Measurements from ENCODE around the gene SLC38A6. TPM values are rescaled to one million over a fixed set of nuclear protein-coding genes. Genes with fewer than 3 reads are reported as not detected.

The SLC38A6 gene
- polyA plus RNA-seq, 1 experiment = 11.7 TPM

DNA sequence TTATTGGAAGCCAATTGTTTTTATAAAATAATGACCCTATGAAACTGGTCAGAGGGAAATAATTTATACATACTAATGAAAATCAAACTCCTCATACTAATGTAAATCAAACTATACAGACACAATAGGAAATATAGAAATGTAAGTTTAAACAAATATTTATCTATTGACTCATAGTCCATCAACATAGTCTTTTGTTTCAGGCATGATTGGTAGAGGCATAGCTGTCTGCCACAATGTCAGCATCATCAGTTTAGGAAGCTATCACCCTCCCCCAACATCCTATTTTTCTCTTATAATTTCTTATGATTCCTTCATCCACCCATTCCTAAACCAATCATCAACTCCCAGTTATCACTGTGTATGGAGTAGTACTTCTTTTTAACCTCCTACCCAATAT is 117.7 kb downstream of the SLC38A6 start:
- Histone ChIP-seq H3K27me3 (ENCODE audit: control insufficient read depth, insufficient read depth, low read length) (no peaks in the 10 kb centered on the region), H3K36me3 (ENCODE audit: control insufficient read depth, insufficient read depth, low read length) (no peaks in the 10 kb centered on the region), H3K4me3 (ENCODE audit: low read depth, low read length) (no peak overlapping the region)
- TF ChIP-seq, protein P1, sequence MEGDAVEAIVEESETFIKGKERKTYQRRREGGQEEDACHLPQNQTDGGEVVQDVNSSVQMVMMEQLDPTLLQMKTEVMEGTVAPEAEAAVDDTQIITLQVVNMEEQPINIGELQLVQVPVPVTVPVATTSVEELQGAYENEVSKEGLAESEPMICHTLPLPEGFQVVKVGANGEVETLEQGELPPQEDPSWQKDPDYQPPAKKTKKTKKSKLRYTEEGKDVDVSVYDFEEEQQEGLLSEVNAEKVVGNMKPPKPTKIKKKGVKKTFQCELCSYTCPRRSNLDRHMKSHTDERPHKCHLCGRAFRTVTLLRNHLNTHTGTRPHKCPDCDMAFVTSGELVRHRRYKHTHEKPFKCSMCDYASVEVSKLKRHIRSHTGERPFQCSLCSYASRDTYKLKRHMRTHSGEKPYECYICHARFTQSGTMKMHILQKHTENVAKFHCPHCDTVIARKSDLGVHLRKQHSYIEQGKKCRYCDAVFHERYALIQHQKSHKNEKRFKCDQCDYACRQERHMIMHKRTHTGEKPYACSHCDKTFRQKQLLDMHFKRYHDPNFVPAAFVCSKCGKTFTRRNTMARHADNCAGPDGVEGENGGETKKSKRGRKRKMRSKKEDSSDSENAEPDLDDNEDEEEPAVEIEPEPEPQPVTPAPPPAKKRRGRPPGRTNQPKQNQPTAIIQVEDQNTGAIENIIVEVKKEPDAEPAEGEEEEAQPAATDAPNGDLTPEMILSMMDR (IDR thresholded peaks at IDR 0.05; ENCODE audit: insufficient read depth, low read depth, low read length) = no peak
- DNase-seq (ENCODE audit: low read depth) = no peak
- ChIA-PET CTCF (interaction anchor here (0.8 to 1.6 kb wide), 2 partner anchors 8 to 47 kb away, joined by 3 to 5 read pairs; no protein-coding TSS in a partner anchor), POLR2A (no interaction called here)

DNA sequence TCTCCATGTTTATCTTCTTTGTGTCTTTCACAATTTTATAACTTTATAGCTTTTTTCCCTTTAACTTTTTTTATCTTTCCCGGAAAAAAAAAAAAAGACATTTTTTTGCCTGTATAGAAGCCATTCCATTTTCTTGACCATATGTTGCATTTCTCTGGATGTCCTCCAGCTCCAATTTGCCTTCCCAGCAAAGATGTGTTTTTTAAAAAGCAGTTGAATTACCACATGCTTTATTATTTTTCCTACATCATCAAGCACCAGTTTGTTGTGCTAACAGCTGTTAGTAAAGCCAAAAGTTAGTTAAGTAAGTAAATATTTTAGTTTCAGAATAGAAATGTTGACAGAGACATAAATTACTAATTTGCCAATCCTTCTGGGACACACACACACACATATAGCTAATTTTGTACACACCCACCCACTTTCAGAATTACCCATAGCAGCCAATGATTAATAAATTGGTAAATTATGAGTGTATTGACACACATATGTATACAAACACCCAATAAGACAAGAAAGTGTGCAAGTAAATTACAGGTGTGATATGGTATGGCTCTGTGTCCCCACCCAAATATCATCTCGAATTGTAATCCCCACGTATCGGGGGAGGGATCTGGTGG is 118.3 kb downstream of the SLC38A6 start:
- ChIA-PET POLR2A (no interaction called here), CTCF (interaction anchor here (0.8 to 1.6 kb wide), 2 partner anchors 9 to 46 kb away, joined by 3 to 5 read pairs; no protein-coding TSS in a partner anchor)
- no peaks in the 10 kb centered on the region for H3K36me3 ChIP-seq (ENCODE audit: control insufficient read depth, insufficient read depth, low read length)
- H3K4me3 ChIP-seq (ENCODE audit: low read depth, low read length) = no peak overlapping the region
- TF ChIP-seq, protein P1 (IDR thresholded peaks at IDR 0.05; ENCODE audit: insufficient read depth, low read depth, low read length) = no peak
- H3K27me3 ChIP-seq (ENCODE audit: control insufficient read depth, insufficient read depth, low read length) = no peaks in the 10 kb centered on the region
- DNase-seq (ENCODE audit: low read depth) = no peak

DNA sequence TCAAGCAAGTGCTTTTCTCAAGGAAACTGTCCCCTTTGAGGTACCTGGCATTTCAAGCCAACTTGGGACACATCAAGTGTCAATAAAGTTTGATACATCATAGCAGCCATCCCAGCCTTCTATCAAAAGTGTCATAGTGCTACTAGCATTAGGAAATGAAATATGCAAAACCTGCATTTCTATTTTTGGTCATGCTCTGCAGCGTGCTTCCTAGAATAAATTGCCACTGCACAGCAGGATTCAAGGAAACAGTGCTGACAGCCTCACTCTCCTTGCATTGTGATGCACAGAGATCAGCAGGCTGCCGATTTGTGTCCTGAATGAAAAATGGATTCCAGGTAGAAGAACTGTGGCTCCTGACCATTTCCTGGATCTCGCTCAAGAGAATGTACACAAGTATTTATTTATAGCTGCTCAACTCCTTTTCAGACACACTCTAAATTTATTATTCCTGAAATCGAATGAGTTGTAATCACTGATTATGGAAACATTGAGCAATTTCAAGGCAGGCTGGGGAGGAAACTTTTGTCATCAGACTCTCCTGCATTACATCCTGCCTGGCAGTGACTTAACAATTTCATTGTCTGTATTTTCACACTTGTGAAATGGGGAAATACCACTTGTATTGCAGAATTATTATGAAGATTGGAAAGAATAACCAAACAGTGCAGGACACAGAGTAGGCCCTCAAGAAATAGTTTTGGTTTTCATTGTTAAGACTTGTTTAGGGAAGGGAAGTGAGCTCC is 120.9 kb downstream of the SLC38A6 start:
- TF ChIP-seq, protein P1 (IDR thresholded peaks at IDR 0.05; ENCODE audit: insufficient read depth, low read depth, low read length) = no peak
- Histone ChIP-seq H3K27me3 (ENCODE audit: control insufficient read depth, insufficient read depth, low read length) (no peaks in the 10 kb centered on the region), H3K36me3 (ENCODE audit: control insufficient read depth, insufficient read depth, low read length) (no peaks in the 10 kb centered on the region), H3K4me3 (ENCODE audit: low read depth, low read length) (no peak overlapping the region)
- ChIA-PET POLR2A (no interaction called here), CTCF (no interaction called here)
- DNase-seq (ENCODE audit: low read depth) = no peak

Small RNA genes within 50 kb of the gene (small RNA-seq; reads per million reads assigned to genes)
- not detected for gene RNU6-398P (ENCODE audit: insufficient read length, low read depth, low replicate concordance)

Other genes with a start within 250 kb of the SLC38A6 start
- gene MNAT1, start 246.5 kb upstream of the SLC38A6 start, polyA plus RNA-seq (2011; rRNA removed) = 30.8 and 51.8 TPM in 2 replicates
- 3.0 and 6.4 TPM in 2 replicates for gene TRMT5, start 166 bp upstream of the SLC38A6 start, polyA plus RNA-seq (2011; rRNA removed)